HEK293 (cell line): ENCODE measurements around the gene DLG1.

Experiments
- CTCF ChIA-PET: fragments of 350-600 bp; formaldehyde crosslinking; extraction: SDS; loops from one replicate; lab custom pipeline; 2021; ENCODE audit warnings: antibody characterized with exemption; lab: Yijun Ruan, JAX
- POLR2A ChIA-PET: fragments of 300-600 bp; formaldehyde crosslinking; extraction: SDS; loops from one replicate; lab custom pipeline; 2020; ENCODE audit warnings: antibody characterized with exemption, inconsistent platforms; lab: Yijun Ruan, JAX
- H3K27ac ChIP-seq: fragments of 200-500 bp; sonication (Bioruptor generic); 2 replicates; pipeline ENCODE4 v1.5.1; 2014; ENCODE audit warnings: low read depth, low read length, control low read depth, inconsistent platforms; ENCODE audit errors: extremely low read depth
- H3K36me3 ChIP-seq, 2 experiments: fragments of 200-500 bp in 1 of 2; sonication (Bioruptor generic) in 1 of 2; 1 replicate in 1 of 2; 2 replicates in 1 of 2; pipeline ENCODE4 v1.5.1; 2014 to 2017; ENCODE audit warnings: inconsistent platforms in 2 of 2, low read length in 2 of 2; ENCODE audit not compliant: control insufficient read depth in 2 of 2, insufficient read depth in 1 of 2
- H3K4me1 ChIP-seq: fragments of 200-500 bp; sonication (Bioruptor generic); 2 replicates; pipeline ENCODE4 v1.5.1; 2014; ENCODE audit warnings: mild to moderate bottlenecking, low read length, inconsistent platforms; ENCODE audit not compliant: control insufficient read depth, insufficient read depth
- H3K4me3 ChIP-seq: 2 replicates; pipeline ENCODE4 v1.5.1; 2011; ENCODE audit warnings: low read depth, mild to moderate bottlenecking, control low read depth, low read length, moderate library complexity
- H3K9me3 ChIP-seq: fragments of 200-500 bp; sonication (Bioruptor generic); 2 replicates; pipeline ENCODE4 v1.5.1; 2014; ENCODE audit warnings: low read depth, low read length, inconsistent platforms; ENCODE audit not compliant: control insufficient read depth, insufficient read depth
- EGR2 ChIP-seq: fragments of 450-650 bp; formaldehyde crosslinking; IDR thresholded peaks from 2 replicates; pipeline ENCODE4 v1.5.1; 2016; ENCODE audit warnings: low read depth, missing biosample characterization, missing genetic modification characterization
- GLIS2 ChIP-seq: fragments of 450-650 bp; formaldehyde crosslinking; IDR thresholded peaks from 2 replicates; pipeline ENCODE4 v1.5.1; 2016; ENCODE audit warnings: missing biosample characterization, missing genetic modification characterization
- MYNN ChIP-seq: fragments of 450-650 bp; formaldehyde crosslinking; IDR thresholded peaks from 2 replicates; pipeline ENCODE4 v1.5.1; 2016; ENCODE audit warnings: missing biosample characterization, missing genetic modification characterization, borderline replicate concordance
- SP2 ChIP-seq: fragments of 450-650 bp; formaldehyde crosslinking; IDR thresholded peaks from 2 replicates; pipeline ENCODE4 v1.5.1; 2016; ENCODE audit warnings: missing biosample characterization, missing genetic modification characterization
- WT1 ChIP-seq: fragments of 450-650 bp; formaldehyde crosslinking; IDR thresholded peaks from 2 replicates; pipeline ENCODE4 v1.5.1; 2016; ENCODE audit warnings: missing biosample characterization, missing genetic modification characterization
- ZNF114 ChIP-seq: fragments of 450-650 bp; formaldehyde crosslinking; IDR thresholded peaks from 2 replicates; pipeline ENCODE4 v1.5.0; 2017; ENCODE audit warnings: missing biosample characterization, missing genetic modification characterization
- ZNF138 ChIP-seq: fragments of 450-650 bp; formaldehyde crosslinking; IDR thresholded peaks from 2 replicates; pipeline ENCODE4 v1.5.1; 2016; ENCODE audit warnings: missing biosample characterization, missing genetic modification characterization, borderline replicate concordance
- ZNF174 ChIP-seq: fragments of 450-650 bp; formaldehyde crosslinking; IDR thresholded peaks from 2 replicates; pipeline ENCODE4 v1.5.0; 2017; ENCODE audit warnings: missing biosample characterization, mild to moderate bottlenecking, missing genetic modification characterization
- ZNF175 ChIP-seq: fragments of 450-650 bp; formaldehyde crosslinking; IDR thresholded peaks from 2 replicates; pipeline ENCODE4 v1.5.1; 2016; ENCODE audit warnings: missing biosample characterization, missing genetic modification characterization
- ZNF184 ChIP-seq: fragments of 450-650 bp; IDR thresholded peaks from 2 replicates; pipeline ENCODE4 v1.5.1; 2018; ENCODE audit warnings: missing biosample characterization, mild to moderate bottlenecking, missing genetic modification characterization
- ZNF394 ChIP-seq: fragments of 450-650 bp; formaldehyde crosslinking; IDR thresholded peaks from 2 replicates; pipeline ENCODE4 v1.5.1; 2016; ENCODE audit warnings: missing biosample characterization, missing genetic modification characterization, mild to moderate bottlenecking, moderate library complexity, borderline replicate concordance
- ZNF404 ChIP-seq: fragments of 450-650 bp; formaldehyde crosslinking; IDR thresholded peaks from 2 replicates; pipeline ENCODE4 v1.5.1; 2017; ENCODE audit warnings: missing biosample characterization, missing genetic modification characterization
- ZNF433 ChIP-seq: fragments of 450-650 bp; formaldehyde crosslinking; IDR thresholded peaks from 2 replicates; pipeline ENCODE4 v1.5.1; 2016; ENCODE audit warnings: missing biosample characterization, missing genetic modification characterization, low read depth
- ZNF48 ChIP-seq: fragments of 450-650 bp; formaldehyde crosslinking; IDR thresholded peaks from 2 replicates; pipeline ENCODE4 v1.5.1; 2016; ENCODE audit warnings: missing biosample characterization, missing genetic modification characterization
- ZNF610 ChIP-seq: fragments of 450-650 bp; formaldehyde crosslinking; IDR thresholded peaks from 2 replicates; pipeline ENCODE4 v1.5.1; 2016; ENCODE audit warnings: missing biosample characterization, missing genetic modification characterization, borderline replicate concordance
- ZNF623 ChIP-seq: fragments of 450-650 bp; formaldehyde crosslinking; IDR thresholded peaks from 2 replicates; pipeline ENCODE4 v1.5.1; 2016; ENCODE audit warnings: missing biosample characterization, missing genetic modification characterization
- ZNF660 ChIP-seq: fragments of 450-650 bp; IDR thresholded peaks from 2 replicates; pipeline ENCODE4 v1.5.1; 2018; ENCODE audit warnings: missing biosample characterization, mild to moderate bottlenecking, missing genetic modification characterization
- ZNF670 ChIP-seq: fragments of 450-650 bp; formaldehyde crosslinking; IDR thresholded peaks from 2 replicates; pipeline ENCODE4 v1.5.1; 2016; ENCODE audit warnings: missing biosample characterization, missing genetic modification characterization, low read depth
- ZNF747 ChIP-seq: fragments of 450-650 bp; formaldehyde crosslinking; IDR thresholded peaks from 2 replicates; pipeline ENCODE4 v1.5.1; 2016; ENCODE audit warnings: missing biosample characterization, missing genetic modification characterization
- TF ChIP-seq, protein P1 (sequence below): fragments of 450-650 bp; formaldehyde crosslinking; IDR thresholded peaks from 2 replicates; pipeline ENCODE4 v1.5.1; 2016; ENCODE audit warnings: missing biosample characterization, missing genetic modification characterization
- TF ChIP-seq, protein P2 (sequence below): fragments of 450-650 bp; formaldehyde crosslinking; IDR thresholded peaks from 2 replicates; pipeline ENCODE4 v1.5.1; 2016; ENCODE audit warnings: missing biosample characterization, missing genetic modification characterization
- TF ChIP-seq, protein P3 (sequence below): fragments of 450-650 bp; formaldehyde crosslinking; IDR thresholded peaks from 2 replicates; pipeline ENCODE4 v1.5.1; 2016; ENCODE audit warnings: missing biosample characterization, missing genetic modification characterization
- TF ChIP-seq, protein P4 (sequence below): fragments of 450-650 bp; formaldehyde crosslinking; IDR thresholded peaks from 2 replicates; pipeline ENCODE4 v1.5.1; 2016; ENCODE audit warnings: missing biosample characterization, missing genetic modification characterization
- TF ChIP-seq, protein P5 (sequence below): fragments of 450-650 bp; formaldehyde crosslinking; IDR thresholded peaks from 2 replicates; pipeline ENCODE4 v1.5.1; 2016; ENCODE audit warnings: missing biosample characterization, missing genetic modification characterization, low read depth

The DLG1 gene

DNA sequence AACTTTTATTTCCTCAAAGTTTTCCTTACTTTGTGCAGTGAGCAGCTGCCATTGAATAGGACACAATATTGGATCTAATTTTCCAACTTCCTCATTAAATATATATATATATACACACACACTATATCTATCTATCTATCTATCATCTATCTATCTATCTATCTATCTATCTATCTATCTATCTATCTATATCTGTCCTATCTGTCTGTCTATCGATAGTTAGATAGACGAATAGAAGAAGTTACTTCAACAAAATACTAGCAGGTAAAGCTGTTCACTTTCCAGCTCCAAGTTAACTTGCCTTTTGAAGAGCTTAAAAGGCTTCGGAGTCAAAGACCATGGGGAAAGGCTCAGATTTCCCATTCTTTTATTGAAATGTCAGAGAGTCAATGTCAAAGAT, 3.6 kb upstream of the DLG1 start:
- CTCF ChIA-PET, result interaction anchor here (0.6 to 1.6 kb wide), 3 partner anchors 16 to 45 kb away, joined by 3 to 6 read pairs (median 3); no protein-coding TSS in a partner anchor
- no peak for TF ChIP-seq ZNF747 (tag by site-specific recombination)
- no peak for TF ChIP-seq MYNN
- no peak for TF ChIP-seq ZNF610 (tag by site-specific recombination)
- TF ChIP-seq ZNF48, result no peak
- TF ChIP-seq, protein P1, sequence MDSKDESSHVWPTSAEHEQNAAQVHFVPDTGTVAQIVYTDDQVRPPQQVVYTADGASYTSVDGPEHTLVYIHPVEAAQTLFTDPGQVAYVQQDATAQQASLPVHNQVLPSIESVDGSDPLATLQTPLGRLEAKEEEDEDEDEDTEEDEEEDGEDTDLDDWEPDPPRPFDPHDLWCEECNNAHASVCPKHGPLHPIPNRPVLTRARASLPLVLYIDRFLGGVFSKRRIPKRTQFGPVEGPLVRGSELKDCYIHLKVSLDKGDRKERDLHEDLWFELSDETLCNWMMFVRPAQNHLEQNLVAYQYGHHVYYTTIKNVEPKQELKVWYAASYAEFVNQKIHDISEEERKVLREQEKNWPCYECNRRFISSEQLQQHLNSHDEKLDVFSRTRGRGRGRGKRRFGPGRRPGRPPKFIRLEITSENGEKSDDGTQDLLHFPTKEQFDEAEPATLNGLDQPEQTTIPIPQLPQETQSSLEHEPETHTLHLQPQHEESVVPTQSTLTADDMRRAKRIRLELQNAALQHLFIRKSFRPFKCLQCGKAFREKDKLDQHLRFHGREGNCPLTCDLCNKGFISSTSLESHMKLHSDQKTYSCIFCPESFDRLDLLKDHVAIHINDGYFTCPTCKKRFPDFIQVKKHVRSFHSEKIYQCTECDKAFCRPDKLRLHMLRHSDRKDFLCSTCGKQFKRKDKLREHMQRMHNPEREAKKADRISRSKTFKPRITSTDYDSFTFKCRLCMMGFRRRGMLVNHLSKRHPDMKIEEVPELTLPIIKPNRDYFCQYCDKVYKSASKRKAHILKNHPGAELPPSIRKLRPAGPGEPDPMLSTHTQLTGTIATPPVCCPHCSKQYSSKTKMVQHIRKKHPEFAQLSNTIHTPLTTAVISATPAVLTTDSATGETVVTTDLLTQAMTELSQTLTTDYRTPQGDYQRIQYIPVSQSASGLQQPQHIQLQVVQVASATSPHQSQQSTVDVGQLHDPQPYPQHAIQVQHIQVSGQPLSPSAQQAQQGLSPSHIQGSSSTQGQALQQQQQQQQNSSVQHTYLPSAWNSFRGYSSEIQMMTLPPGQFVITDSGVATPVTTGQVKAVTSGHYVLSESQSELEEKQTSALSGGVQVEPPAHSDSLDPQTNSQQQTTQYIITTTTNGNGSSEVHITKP (tag by site-specific recombination), result no peak
- TF ChIP-seq WT1 (tag by site-specific recombination), result no peak
- TF ChIP-seq ZNF394 (tag by site-specific recombination), result no peak
- TF ChIP-seq, protein P2, sequence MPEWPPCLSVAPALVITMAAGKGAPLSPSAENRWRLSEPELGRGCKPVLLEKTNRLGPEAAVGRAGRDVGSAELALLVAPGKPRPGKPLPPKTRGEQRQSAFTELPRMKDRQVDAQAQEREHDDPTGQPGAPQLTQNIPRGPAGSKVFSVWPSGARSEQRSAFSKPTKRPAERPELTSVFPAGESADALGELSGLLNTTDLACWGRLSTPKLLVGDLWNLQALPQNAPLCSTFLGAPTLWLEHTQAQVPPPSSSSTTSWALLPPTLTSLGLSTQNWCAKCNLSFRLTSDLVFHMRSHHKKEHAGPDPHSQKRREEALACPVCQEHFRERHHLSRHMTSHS (tag by site-specific recombination), result no peak
- TF ChIP-seq ZNF670 (tag by site-specific recombination), result no peak
- TF ChIP-seq, protein P3, sequence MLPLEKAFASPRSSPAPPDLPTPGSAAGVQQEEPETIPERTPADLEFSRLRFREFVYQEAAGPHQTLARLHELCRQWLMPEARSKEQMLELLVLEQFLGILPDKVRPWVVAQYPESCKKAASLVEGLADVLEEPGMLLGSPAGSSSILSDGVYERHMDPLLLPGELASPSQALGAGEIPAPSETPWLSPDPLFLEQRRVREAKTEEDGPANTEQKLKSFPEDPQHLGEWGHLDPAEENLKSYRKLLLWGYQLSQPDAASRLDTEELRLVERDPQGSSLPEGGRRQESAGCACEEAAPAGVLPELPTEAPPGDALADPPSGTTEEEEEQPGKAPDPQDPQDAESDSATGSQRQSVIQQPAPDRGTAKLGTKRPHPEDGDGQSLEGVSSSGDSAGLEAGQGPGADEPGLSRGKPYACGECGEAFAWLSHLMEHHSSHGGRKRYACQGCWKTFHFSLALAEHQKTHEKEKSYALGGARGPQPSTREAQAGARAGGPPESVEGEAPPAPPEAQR (tag by site-specific recombination), result no peak
- H3K9me3 ChIP-seq, result no peaks in the 10 kb centered on the region
- POLR2A ChIA-PET, result no interaction called here
- H3K36me3 ChIP-seq, result no peaks in the 10 kb centered on the region
- no peak overlapping the region for H3K4me3 ChIP-seq
- no peaks in the 10 kb centered on the region for H3K4me1 ChIP-seq
- no peak overlapping the region for H3K27ac ChIP-seq

DNA sequence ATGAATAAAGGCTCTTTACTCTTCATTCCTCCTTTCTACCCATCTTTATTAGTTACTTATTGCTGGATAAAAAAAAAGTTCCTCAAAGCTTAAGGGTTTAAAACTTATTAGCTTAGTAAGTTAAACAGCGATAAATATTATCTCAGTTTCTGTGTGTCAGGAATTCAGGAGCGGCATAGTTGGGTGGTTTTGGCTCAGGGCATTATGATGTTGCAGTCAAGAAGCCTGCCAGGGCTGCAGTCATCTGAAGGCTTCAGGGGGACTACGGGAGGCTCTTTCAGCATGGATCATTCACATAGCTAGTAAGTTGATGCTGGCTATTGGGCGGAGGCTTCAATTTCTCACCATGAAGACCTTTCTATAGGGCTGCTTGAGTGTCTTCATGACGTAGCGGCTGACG, 1.9 kb upstream of the DLG1 start:
- Histone ChIP-seq H3K27ac (no peak overlapping the region), H3K9me3 (no peaks in the 10 kb centered on the region), H3K4me3 (no peak overlapping the region), H3K36me3 (peaks cover 0 to 10% of the 10 kb centered on the region in 2 experiments; a peak in 1 of 3 replicates), H3K4me1 (no peaks in the 10 kb centered on the region)
- CTCF ChIA-PET, result no interaction called here
- POLR2A ChIA-PET, result interaction anchor here (0.6 kb wide), 1 partner anchor 73 kb away, joined by 3 read pairs; no protein-coding TSS in a partner anchor
- TF ChIP-seq ZNF404 (tag by site-specific recombination), result no peak
- no peak for TF ChIP-seq ZNF433 (tag by site-specific recombination)
- TF ChIP-seq ZNF660 (tag by site-specific recombination), result no peak
- TF ChIP-seq, protein P4, sequence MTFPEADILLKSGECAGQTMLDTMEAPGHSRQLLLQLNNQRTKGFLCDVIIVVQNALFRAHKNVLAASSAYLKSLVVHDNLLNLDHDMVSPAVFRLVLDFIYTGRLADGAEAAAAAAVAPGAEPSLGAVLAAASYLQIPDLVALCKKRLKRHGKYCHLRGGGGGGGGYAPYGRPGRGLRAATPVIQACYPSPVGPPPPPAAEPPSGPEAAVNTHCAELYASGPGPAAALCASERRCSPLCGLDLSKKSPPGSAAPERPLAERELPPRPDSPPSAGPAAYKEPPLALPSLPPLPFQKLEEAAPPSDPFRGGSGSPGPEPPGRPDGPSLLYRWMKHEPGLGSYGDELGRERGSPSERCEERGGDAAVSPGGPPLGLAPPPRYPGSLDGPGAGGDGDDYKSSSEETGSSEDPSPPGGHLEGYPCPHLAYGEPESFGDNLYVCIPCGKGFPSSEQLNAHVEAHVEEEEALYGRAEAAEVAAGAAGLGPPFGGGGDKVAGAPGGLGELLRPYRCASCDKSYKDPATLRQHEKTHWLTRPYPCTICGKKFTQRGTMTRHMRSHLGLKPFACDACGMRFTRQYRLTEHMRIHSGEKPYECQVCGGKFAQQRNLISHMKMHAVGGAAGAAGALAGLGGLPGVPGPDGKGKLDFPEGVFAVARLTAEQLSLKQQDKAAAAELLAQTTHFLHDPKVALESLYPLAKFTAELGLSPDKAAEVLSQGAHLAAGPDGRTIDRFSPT (tag by site-specific recombination), result no peak
- TF ChIP-seq ZNF175, result no peak
- no peak for TF ChIP-seq GLIS2 (tag by site-specific recombination)
- TF ChIP-seq, protein P3 (tag by site-specific recombination), result no peak
- TF ChIP-seq ZNF174 (tag by site-specific recombination), result no peak
- no peak for TF ChIP-seq ZNF138 (tag by site-specific recombination)
- TF ChIP-seq, protein P5, sequence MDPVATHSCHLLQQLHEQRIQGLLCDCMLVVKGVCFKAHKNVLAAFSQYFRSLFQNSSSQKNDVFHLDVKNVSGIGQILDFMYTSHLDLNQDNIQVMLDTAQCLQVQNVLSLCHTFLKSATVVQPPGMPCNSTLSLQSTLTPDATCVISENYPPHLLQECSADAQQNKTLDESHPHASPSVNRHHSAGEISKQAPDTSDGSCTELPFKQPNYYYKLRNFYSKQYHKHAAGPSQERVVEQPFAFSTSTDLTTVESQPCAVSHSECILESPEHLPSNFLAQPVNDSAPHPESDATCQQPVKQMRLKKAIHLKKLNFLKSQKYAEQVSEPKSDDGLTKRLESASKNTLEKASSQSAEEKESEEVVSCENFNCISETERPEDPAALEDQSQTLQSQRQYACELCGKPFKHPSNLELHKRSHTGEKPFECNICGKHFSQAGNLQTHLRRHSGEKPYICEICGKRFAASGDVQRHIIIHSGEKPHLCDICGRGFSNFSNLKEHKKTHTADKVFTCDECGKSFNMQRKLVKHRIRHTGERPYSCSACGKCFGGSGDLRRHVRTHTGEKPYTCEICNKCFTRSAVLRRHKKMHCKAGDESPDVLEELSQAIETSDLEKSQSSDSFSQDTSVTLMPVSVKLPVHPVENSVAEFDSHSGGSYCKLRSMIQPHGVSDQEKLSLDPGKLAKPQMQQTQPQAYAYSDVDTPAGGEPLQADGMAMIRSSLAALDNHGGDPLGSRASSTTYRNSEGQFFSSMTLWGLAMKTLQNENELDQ (tag by site-specific recombination), result no peak
- TF ChIP-seq ZNF114 (tag by site-specific recombination), result no peak
- TF ChIP-seq ZNF623 (tag by site-specific recombination), result no peak
- TF ChIP-seq ZNF184 (tag by site-specific recombination), result no peak
- TF ChIP-seq EGR2 (tag by site-specific recombination), result no peak
- no peak for TF ChIP-seq SP2 (tag by site-specific recombination)
